Loucy (cell line): ENCODE measurements around the gene CCKAR.

Experiments used
- H2AFZ ChIP-seq: fragments of 200-600 bp; sonication (generic); 2 replicates; pipeline ENCODE4 v1.6.0; 2016; ENCODE audit warnings: antibody characterized with exemption, mild to moderate bottlenecking, low read length, moderate library complexity
- H3F3A ChIP-seq: fragments of 200-600 bp; 2 replicates; pipeline ENCODE4 v1.6.0; 2016; ENCODE audit warnings: antibody characterized with exemption, low read depth, mild to moderate bottlenecking
- H3K27me3 ChIP-seq: fragments of 200-600 bp; sonication (generic); 2 replicates; pipeline ENCODE4 v1.6.1; 2014; ENCODE audit warnings: low read length, mild to moderate bottlenecking; ENCODE audit not compliant: insufficient read depth, poor library complexity, severe bottlenecking
- H3K36me3 ChIP-seq: fragments of 200-600 bp; sonication (generic); 2 replicates; pipeline ENCODE4 v1.6.1; 2016; ENCODE audit warnings: low read length; ENCODE audit not compliant: insufficient read depth
- H3K4me1 ChIP-seq: fragments of 200-600 bp; sonication (generic); 2 replicates; pipeline ENCODE4 v1.5.1; 2014; ENCODE audit warnings: low read length, mild to moderate bottlenecking; ENCODE audit not compliant: insufficient read depth, poor library complexity, severe bottlenecking
- H3K4me2 ChIP-seq: fragments of 200-600 bp; sonication (generic); 2 replicates; pipeline ENCODE4 v1.6.0; 2014; ENCODE audit warnings: antibody characterized with exemption, low read length, low read depth, mild to moderate bottlenecking; ENCODE audit not compliant: poor library complexity, severe bottlenecking
- H3K4me3 ChIP-seq: fragments of 200-600 bp; sonication (generic); 2 replicates; pipeline ENCODE4 v1.5.1; 2014; ENCODE audit warnings: low read length, mild to moderate bottlenecking, mixed read lengths; ENCODE audit not compliant: poor library complexity, severe bottlenecking
- H3K79me2 ChIP-seq: fragments of 200-600 bp; sonication (generic); 2 replicates; pipeline ENCODE4 v1.6.1; 2014; ENCODE audit warnings: low read length; ENCODE audit not compliant: insufficient read depth
- H3K9ac ChIP-seq: fragments of 200-600 bp; sonication (generic); 2 replicates; pipeline ENCODE4 v1.6.0; 2014; ENCODE audit warnings: mild to moderate bottlenecking, low read depth, low read length, moderate library complexity; ENCODE audit not compliant: poor library complexity, severe bottlenecking
- H3K9me2 ChIP-seq: fragments of 200-600 bp; sonication (generic); replicated peaks from 2 replicates; pipeline ENCODE4 v1.6.1; 2016; ENCODE audit warnings: low read depth, low read length, mixed read lengths
- H3K9me3 ChIP-seq: fragments of 200-600 bp; sonication (generic); 2 replicates; pipeline ENCODE4 v1.6.1; 2014; ENCODE audit warnings: mild to moderate bottlenecking, antibody characterized with exemption, low read length, low read depth; ENCODE audit not compliant: insufficient read depth
- H4K20me1 ChIP-seq: fragments of 200-600 bp; sonication (generic); 2 replicates; pipeline ENCODE4 v1.6.0; 2014; ENCODE audit warnings: antibody characterized with exemption, low read length, mild to moderate bottlenecking; ENCODE audit not compliant: insufficient read depth, poor library complexity, severe bottlenecking
- EZH2phosphoT487 ChIP-seq: fragments of 200-600 bp; IDR thresholded peaks from 2 replicates; pipeline ENCODE4 v1.6.1; 2018; ENCODE audit warnings: antibody characterized with exemption, mild to moderate bottlenecking, moderate library complexity, borderline replicate concordance
- TF ChIP-seq, protein P1 (sequence below): fragments of 200-600 bp; sonication (generic); conservative IDR thresholded peaks from 2 replicates; pipeline ENCODE4 v1.5.1; 2014; ENCODE audit warnings: mild to moderate bottlenecking, antibody characterized with exemption, low read length

Gene CCKAR

GRCh38 chr4:26455571-26455970 is 34.7 kb downstream of the CCKAR start:
- Histone ChIP-seq H3K9me3 (no peaks in the 10 kb centered on the region), H4K20me1 (no peaks in the 10 kb centered on the region), H3F3A (no peaks in the 10 kb centered on the region), H3K4me1 (peaks cover 24% of the 10 kb centered on the region), H3K36me3 (no peaks in the 10 kb centered on the region), H3K27me3 (no peaks in the 10 kb centered on the region), H3K9ac (no peak overlapping the region), H3K79me2 (no peaks in the 10 kb centered on the region), H3K4me3 (no peak overlapping the region), H3K9me2 (no peaks in the 10 kb centered on the region), H3K4me2 (no peak overlapping the region), H2AFZ (no peak overlapping the region)
- no peak for TF ChIP-seq EZH2phosphoT487
- TF ChIP-seq, protein P1, sequence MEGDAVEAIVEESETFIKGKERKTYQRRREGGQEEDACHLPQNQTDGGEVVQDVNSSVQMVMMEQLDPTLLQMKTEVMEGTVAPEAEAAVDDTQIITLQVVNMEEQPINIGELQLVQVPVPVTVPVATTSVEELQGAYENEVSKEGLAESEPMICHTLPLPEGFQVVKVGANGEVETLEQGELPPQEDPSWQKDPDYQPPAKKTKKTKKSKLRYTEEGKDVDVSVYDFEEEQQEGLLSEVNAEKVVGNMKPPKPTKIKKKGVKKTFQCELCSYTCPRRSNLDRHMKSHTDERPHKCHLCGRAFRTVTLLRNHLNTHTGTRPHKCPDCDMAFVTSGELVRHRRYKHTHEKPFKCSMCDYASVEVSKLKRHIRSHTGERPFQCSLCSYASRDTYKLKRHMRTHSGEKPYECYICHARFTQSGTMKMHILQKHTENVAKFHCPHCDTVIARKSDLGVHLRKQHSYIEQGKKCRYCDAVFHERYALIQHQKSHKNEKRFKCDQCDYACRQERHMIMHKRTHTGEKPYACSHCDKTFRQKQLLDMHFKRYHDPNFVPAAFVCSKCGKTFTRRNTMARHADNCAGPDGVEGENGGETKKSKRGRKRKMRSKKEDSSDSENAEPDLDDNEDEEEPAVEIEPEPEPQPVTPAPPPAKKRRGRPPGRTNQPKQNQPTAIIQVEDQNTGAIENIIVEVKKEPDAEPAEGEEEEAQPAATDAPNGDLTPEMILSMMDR: no peak

DNA sequence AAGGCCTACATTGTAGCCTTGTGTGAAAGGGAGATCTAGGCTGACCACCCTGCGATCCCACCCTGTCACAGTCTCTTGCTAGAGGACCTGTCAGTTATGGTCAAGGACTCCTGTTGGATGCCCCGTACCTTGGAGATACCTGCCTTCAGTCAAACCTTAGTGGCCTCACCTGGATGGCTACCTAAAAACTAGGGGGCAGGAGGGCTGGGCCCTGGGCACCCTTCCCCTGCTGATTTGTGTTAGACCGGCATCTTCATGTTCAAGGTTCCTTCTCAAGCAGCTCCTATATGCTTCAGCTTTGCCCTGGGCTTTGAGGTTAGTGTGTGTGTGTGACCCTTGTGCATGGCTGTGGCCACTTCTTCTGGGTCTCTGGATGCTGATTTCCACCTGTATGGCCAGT is 35.3 kb downstream of the CCKAR start:
- no peak overlapping the region for H3K4me2 ChIP-seq
- TF ChIP-seq, protein P1: no peak
- TF ChIP-seq EZH2phosphoT487: no peak
- no peak overlapping the region for H3K4me3 ChIP-seq
- H3K9ac ChIP-seq: no peak overlapping the region
- no peaks in the 10 kb centered on the region for H4K20me1 ChIP-seq
- H3K27me3 ChIP-seq: no peaks in the 10 kb centered on the region
- peaks cover 24% of the 10 kb centered on the region for H3K4me1 ChIP-seq
- no peaks in the 10 kb centered on the region for H3F3A ChIP-seq
- no peaks in the 10 kb centered on the region for H3K79me2 ChIP-seq
- no peak overlapping the region for H2AFZ ChIP-seq
- H3K9me3 ChIP-seq: no peaks in the 10 kb centered on the region
- H3K36me3 ChIP-seq: no peaks in the 10 kb centered on the region
- no peaks in the 10 kb centered on the region for H3K9me2 ChIP-seq

- no peak overlapping the region for H3K4me2 ChIP-seq
- H3K79me2 ChIP-seq: no peaks in the 10 kb centered on the region
- no peaks in the 10 kb centered on the region for H4K20me1 ChIP-seq
- TF ChIP-seq, protein P1: no peak
- TF ChIP-seq EZH2phosphoT487: no peak
- H3K4me3 ChIP-seq: no peak overlapping the region
- no peaks in the 10 kb centered on the region for H3K27me3 ChIP-seq
- peaks cover 16% of the 10 kb centered on the region for H3K4me1 ChIP-seq
- H3F3A ChIP-seq: no peaks in the 10 kb centered on the region
- no peak overlapping the region for H2AFZ ChIP-seq
- H3K9me2 ChIP-seq: no peaks in the 10 kb centered on the region
- H3K9me3 ChIP-seq: no peaks in the 10 kb centered on the region
- no peaks in the 10 kb centered on the region for H3K36me3 ChIP-seq
- H3K9ac ChIP-seq: no peak overlapping the region
Observed at GRCh38 chr4:26452565-26453531, 37.4 kb downstream of the CCKAR start.
